Hindlimb muscle (tissue), 1 donor: ENCODE measurements around the gene NEUROD1. TPM values are rescaled to one million over a fixed set of nuclear protein-coding genes. Genes with fewer than 3 reads are reported as not detected.
A peak's percentile ranks its signal among the peaks of the same experiment; 100 is the strongest.

Source experiments
- DNase-seq: peaks from one replicate; pipeline ENCODE4 v3.0.0-alpha.2; 2013
- polyA plus RNA-seq: library from polyadenylated mRNA; unstranded; fragments of 120-200 nt; gene quantifications from one replicate; pipeline ENCODE4 v1.2.1, GENCODE V29; 2013; ENCODE audit not compliant: insufficient read length

The NEUROD1 gene
- polyA plus RNA-seq, 1 donor = not detected

GRCh38 chr2:181679544-181679979 lies 755 bp downstream of the NEUROD1 start:
- DNase-seq = no peak

DNA sequence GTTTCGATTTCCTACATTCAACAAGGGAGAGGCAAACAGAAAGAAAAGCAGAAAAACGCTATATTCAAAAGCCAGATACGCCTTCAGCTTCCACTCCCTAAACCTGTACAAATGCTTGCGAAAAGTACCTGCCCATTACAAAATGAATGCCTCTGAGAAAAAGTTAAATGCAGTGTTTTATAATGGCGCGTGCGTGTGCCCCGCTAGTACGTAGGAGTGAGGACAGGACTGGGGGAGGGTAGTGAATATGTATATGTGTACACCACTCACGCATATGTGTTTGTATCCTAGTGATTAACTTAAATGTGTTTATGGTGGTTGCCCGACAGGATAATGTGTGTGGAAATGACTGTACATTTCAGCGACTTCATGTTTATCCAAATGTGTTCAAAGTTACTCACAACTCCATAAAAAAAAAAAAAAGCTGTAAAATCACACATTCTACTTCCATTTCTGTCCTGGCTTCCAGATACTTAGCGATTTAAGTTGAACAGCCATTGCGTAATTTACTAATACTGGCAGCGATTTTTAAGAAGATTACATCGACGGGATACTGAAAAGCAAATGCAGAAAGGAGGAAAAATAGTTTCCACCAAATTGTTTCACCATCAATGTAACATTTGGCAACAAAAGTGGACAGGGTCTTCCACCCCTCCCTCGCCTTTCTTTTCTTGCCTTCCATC lies 1.3 kb downstream of the NEUROD1 start:
- DNase-seq = no peak

GRCh38 chr2:181677912-181678586 lies 2.3 kb downstream of the NEUROD1 start:
- peak; percentile 82 for DNase-seq

DNA sequence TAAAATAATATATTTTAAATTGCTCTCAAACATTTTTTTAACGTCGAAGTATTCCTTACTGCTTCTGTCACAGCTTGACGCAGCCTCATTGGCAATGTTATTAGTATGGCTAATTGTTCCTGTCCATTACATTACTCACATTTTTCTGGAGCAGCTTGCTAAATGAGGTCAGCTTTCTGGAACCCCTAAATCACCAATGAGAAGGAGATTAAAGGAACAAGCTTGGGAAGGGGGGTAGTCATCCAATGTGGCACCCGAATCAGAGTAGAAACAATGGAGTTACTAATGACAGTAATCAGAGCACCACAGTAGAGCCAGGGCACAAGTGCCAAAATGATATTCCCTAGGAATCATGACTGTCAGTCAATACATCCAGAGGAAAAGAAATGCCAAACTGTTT lies 5.1 kb downstream of the NEUROD1 start:
- no peak for DNase-seq

DNA sequence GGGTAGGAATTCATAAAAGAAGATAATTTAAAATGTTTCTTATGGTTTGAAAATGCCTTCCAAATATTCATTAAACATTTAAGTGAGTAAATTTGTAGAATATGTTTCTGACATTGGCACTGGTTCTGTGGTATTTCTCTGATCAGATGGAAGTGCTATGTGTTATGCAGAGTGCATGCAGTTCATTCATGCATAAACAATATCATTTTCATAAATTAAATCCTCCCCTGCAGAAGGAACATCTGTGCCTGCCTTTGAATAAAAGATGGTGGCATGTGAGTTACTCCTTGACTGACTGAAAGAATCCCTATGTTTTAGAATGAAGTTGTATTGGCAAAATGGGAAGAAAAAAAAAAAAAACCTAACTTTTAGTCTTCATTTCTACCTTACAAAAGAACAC lies 5.9 kb downstream of the NEUROD1 start:
- no peak for DNase-seq

GRCh38 chr2:181673173-181673572 lies 7.1 kb downstream of the NEUROD1 start:
- no peak for DNase-seq

DNA sequence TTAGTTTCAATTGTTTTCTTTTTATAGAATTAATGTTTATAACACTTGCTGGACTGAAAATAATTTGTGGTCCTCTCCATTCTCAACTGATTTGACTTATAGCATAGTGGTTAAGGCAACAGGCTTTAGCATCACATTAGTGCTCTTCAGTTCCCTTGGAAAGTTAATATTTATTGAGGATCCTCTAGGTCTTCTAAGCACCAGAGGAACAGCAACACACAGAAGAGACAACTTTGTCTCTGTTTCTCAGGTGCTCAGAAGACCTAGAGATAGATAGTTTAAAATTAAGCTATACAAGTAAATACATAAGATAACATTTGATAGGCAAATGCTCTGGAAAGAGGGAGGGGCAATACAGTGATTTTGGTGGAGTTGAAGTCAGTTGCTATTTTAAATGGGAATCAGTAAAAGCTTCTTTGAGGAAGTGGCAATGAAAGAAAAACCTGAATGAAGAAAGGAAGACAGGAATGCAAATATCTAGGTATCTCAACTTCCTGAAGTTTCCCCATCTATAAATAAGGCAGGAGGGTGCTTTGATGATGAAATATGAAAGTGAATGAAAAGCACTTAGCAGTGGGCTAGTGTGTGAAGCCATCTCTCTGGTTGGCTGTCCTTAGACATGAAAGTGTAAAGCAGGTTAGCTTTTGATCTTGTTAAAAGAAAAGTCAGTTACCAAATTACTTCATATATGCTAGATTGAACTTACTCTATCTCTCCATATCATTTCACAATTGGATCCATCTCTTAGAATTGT lies 7.9 kb downstream of the NEUROD1 start:
- no peak for DNase-seq

DNA sequence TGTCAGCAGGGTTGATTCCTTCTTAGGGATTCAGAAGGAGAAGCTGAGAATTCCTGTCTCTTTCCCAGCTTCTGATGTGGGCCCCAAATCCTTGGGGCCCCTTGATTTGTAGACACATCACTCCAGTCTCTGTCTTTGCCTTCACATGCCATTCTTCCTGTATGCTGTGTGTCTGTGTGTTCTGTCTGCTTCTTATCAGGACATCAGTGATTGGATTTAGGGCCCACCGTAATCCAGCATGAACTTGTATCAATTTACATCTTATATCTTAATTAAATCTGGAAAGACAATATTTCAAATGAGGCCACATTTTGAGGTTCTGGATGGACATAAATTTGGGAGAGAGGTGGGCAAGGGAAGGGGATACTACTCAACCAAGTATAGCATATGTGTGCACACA lies 9.7 kb downstream of the NEUROD1 start:
- DNase-seq = no peak

GRCh38 chr2:181667234-181667633 lies 13.1 kb downstream of the NEUROD1 start:
- DNase-seq = no peak

- no peak for DNase-seq
These were observed 18.0 kb downstream of the NEUROD1 start for GRCh38 chr2:181662287-181662686.

GRCh38 chr2:181660181-181660580 lies 20.1 kb downstream of the NEUROD1 start:
- no peak for DNase-seq

- no peak for DNase-seq
These were observed 21.9 kb downstream of the NEUROD1 start for GRCh38 chr2:181658444-181658843.

DNA sequence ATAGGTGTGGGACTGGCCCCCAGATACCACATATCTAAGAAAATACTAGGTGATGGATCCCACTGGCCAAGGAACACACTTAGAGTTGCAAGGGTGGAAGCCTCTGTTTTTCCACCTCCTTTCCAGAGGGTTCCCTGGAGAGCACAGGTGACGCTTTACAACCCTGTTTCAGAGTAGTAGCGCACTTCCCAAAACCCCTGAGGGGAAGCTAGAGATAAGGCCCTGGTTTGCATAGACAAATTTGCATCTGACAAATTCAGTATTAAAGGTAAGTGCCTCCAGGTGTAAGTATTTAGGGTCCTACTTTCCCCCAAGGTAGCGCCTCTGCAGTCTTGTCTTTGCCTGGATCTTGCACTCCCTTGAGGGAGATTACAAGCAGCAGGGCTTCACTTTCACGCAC lies 22.9 kb downstream of the NEUROD1 start:
- no peak for DNase-seq

GRCh38 chr2:181656450-181657291 lies 23.6 kb downstream of the NEUROD1 start, which contains the start of gene CERKL:
Gene CERKL, minus strand, starts transcription at chr2:181657105. Its CDS starts 99 bp downstream, at chr2:181657006.
- no peak for DNase-seq

DNA sequence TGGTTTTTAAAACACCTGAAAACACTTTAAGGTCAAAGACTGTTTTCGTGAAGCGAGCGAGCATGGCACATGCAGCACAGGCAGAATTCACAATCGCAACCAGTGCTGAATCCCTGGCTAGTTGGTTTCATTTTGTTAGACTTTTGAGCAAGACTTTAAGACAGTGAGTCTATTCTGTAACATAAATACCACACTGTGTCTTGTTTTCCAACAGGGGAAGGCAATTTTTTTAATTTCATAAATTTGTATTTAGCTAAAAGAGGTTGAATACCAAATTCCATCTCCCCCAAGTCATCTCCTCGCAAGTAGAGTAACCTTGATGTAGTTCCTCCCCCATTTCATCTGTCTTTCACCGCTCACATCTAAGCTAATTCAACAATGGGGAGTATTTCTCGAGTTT lies 24.8 kb downstream of the NEUROD1 start:
- DNase-seq = no peak

GRCh38 chr2:181649436-181649979 lies 30.8 kb downstream of the NEUROD1 start:
- no peak for DNase-seq

GRCh38 chr2:181648478-181649155 lies 31.7 kb downstream of the NEUROD1 start:
- DNase-seq = no peak

DNA sequence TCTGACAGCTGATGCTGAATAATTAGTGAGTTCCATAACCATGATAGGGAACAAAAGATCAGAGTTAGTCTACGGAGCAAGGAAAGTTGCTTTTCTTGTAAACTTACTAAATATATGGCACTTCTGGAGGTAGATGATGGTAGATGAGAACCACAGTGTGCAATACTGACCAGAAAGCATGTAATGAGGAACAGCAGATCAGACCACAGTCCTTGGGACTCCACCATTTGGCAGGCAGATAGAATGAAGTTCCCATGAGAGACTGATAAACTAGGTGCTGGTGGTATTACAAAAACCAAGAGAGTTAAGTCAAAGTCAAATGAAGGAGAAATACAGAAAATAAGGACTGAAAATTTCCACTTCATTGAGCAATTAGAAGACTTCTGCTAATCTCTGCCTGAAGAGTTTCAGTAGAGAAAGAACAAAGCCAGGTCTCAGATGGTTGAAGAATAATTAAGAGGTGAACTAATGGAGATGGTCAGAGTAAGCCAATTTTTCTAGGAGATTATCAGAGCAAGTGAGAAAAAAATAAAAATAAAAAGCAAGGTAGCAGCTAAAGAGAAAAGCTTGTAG lies 33.8 kb downstream of the NEUROD1 start:
- DNase-seq = no peak

GRCh38 chr2:181643151-181643550 lies 37.2 kb downstream of the NEUROD1 start:
- no peak for DNase-seq

DNA sequence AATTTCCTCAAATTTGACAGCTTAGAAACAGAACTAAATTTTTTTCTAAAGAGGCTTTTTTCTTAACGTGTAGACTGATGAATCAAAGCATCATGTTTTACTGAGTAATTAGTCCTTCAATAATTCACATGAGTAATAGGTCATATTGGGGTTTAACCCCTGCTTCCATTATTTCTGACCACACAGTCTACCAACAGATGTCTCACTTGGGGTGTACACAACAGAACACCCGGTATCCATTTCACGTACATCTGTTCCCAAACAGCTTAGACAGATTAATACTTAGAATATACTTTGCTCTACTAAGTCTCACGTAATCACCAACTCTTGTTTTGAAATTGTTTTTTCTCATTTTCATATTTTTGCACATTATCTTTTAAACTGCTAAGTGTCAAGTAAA lies 38.2 kb downstream of the NEUROD1 start:
- no peak for DNase-seq

DNA sequence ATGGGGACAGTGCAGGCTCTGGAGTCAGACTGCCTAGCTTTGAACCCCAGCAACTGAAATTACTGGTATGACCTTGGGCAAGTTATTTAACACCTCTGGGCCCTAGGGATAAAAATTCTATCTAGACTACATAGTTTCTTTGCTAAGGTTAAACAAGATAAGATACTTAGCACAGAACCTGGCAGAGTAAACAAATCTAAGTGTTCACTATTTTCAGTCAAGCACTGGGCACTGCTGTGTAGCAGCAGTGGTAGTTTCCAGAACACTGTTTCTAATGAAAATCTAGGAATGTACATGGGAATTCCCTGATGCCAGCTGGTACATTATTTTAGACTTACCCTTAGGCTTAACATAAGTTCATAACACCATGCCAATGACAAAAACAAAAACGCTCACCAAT lies 40.6 kb downstream of the NEUROD1 start:
- DNase-seq = no peak
